A673 (cell line): ENCODE data around the gene SMURF1. TPM values are rescaled to one million over a fixed set of nuclear protein-coding genes. Genes with fewer than 3 reads are reported as not detected.

ENCODE experiments used
- BruUV-seq: library from RNA; stranded (reverse); fragments of 400-500 nt; replicated peaks from 2 replicates; lab custom pipeline; 2021; lab: Mats Ljungman, UMichigan
- CTCF ChIA-PET: fragments of 300-600 bp; sonication (Branson Sonifier 250); formaldehyde crosslinking; loops from one replicate; lab custom pipeline; 2022; ENCODE audit warnings: antibody characterized with exemption; lab: Charles Lee
- POLR2A ChIA-PET: fragments of 300-600 bp; sonication (Branson Sonifier 250); formaldehyde crosslinking; loops from one replicate; lab custom pipeline; 2022; ENCODE audit warnings: antibody characterized with exemption; ENCODE audit not compliant: low non-redundant PET; lab: Charles Lee
- DNase-seq: peaks from one replicate; pipeline ENCODE4 v3.0.0-alpha.2; 2015; ENCODE audit warnings: low spot score
- H3K27ac ChIP-seq: fragments of 200-600 bp; sonication (generic); 2 replicates; pipeline ENCODE4 v1.5.1; 2016; ENCODE audit warnings: mixed run types, low read depth, mild to moderate bottlenecking, mixed read lengths, antibody characterized with exemption, low read length; ENCODE audit not compliant: poor library complexity, severe bottlenecking
- H3K27me3 ChIP-seq: fragments of 200-600 bp; sonication (generic); replicated peaks from 2 replicates; pipeline ENCODE4 v1.6.1; 2017; ENCODE audit warnings: mixed run types, low read depth, mild to moderate bottlenecking, mixed read lengths, antibody characterized with exemption, low read length; ENCODE audit not compliant: insufficient read depth, poor library complexity
- H3K36me3 ChIP-seq: fragments of 200-600 bp; sonication (generic); 2 replicates; pipeline ENCODE4 v1.6.1; 2016; ENCODE audit warnings: mixed run types, mild to moderate bottlenecking, mixed read lengths, antibody characterized with exemption, low read length; ENCODE audit not compliant: insufficient read depth, poor library complexity, severe bottlenecking
- H3K4me1 ChIP-seq: fragments of 200-600 bp; sonication (generic); 2 replicates; pipeline ENCODE4 v1.6.1; 2017; ENCODE audit warnings: mixed run types, mild to moderate bottlenecking, mixed read lengths, antibody characterized with exemption, low read length; ENCODE audit not compliant: insufficient read depth, poor library complexity, severe bottlenecking
- H3K4me3 ChIP-seq: fragments of 200-600 bp; sonication (generic); 2 replicates; pipeline ENCODE4 v1.5.1; 2016; ENCODE audit warnings: low read depth, mixed run types, mild to moderate bottlenecking, mixed read lengths, low read length; ENCODE audit not compliant: poor library complexity, severe bottlenecking
- H3K9me3 ChIP-seq: fragments of 200-600 bp; sonication (generic); 2 replicates; pipeline ENCODE4 v1.6.1; 2016; ENCODE audit warnings: mixed run types, low read depth, mild to moderate bottlenecking, mixed read lengths, antibody characterized with exemption, low read length; ENCODE audit not compliant: poor library complexity, severe bottlenecking
- CTCF ChIP-seq: fragments of 300-800, 200-600 bp; sonication (generic); conservative IDR thresholded peaks from 2 replicates; pipeline ENCODE4 v1.5.1; 2017; ENCODE audit warnings: low read depth, mild to moderate bottlenecking, antibody characterized with exemption, low read length, moderate library complexity, mixed read lengths
- EZH2 ChIP-seq: fragments of 200-600 bp; sonication (generic); IDR thresholded peaks from 2 replicates; pipeline ENCODE4 v1.6.1; 2017; ENCODE audit warnings: borderline replicate concordance, low read depth, mild to moderate bottlenecking, mixed read lengths, antibody characterized with exemption, low read length; ENCODE audit not compliant: poor library complexity, severe bottlenecking
- intact Hi-C: fragments of 100-400 bp; cut with micrococcal nuclease; formaldehyde crosslinking; loops from one replicate; pipeline ENCODE4 v1.10.0; 2022; ENCODE audit not compliant: unreplicated experiment
- total RNA-seq: library from RNA; stranded (reverse); gene quantifications from 2 replicates; pipeline ENCODE4 v1.2.3, GENCODE V29; 2021

Gene SMURF1
- total RNA-seq, 1 experiment from 2014 or later = 16.5 TPM

DNA sequence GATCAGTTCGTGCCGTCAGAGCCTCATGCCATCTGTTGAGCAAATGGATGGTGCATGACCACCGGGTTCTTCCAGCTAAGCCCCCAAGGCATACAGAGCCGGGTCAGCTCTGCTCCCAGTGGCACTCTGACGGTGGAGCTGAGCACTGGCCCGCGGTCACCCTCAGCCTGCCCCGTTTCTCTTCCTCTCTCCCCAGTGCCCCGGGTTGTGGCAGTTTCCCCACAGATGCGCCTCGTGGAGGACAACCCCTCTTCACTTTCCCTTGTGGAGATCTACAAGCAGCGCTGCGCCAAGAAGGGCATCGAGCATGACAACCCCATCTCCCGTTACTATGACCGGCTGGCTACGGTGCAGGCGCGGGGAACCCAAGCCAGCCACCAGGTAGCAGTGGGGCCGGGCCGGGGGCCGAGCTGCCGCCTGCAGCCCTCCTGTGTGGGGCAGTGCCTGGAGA is 135.7 kb downstream of the SMURF1 start:
- Histone ChIP-seq H3K4me1 (no peaks in the 10 kb centered on the region), H3K27ac (no peak overlapping the region), H3K4me3 (no peak overlapping the region), H3K27me3 (no peaks in the 10 kb centered on the region), H3K36me3 (peaks cover 78% of the 10 kb centered on the region), H3K9me3 (no peaks in the 10 kb centered on the region)
- ChIA-PET CTCF (no interaction called here), POLR2A (no interaction called here)
- intact Hi-C loops = no loop called here
- TF ChIP-seq CTCF = no peak
- no peak for TF ChIP-seq EZH2
- BruUV-seq = no TSS peak
- no peak for DNase-seq

GRCh38 chr7:99006739-99007424 is 137.0 kb downstream of the SMURF1 start:
- ChIA-PET POLR2A (interaction anchor here (0.7 kb wide), 1 partner anchor 29 kb away, joined by 10 read pairs; no protein-coding TSS in a partner anchor), CTCF (no interaction called here)
- H3K4me1 ChIP-seq = no peaks in the 10 kb centered on the region
- H3K27me3 ChIP-seq = no peaks in the 10 kb centered on the region
- no peak overlapping the region for H3K27ac ChIP-seq
- intact Hi-C loops = no loop called here
- TF ChIP-seq EZH2 (no peak), CTCF (no peak)
- no peak overlapping the region for H3K4me3 ChIP-seq
- H3K9me3 ChIP-seq = no peaks in the 10 kb centered on the region
- BruUV-seq = no TSS peak
- no peak for DNase-seq
- peaks cover 68% of the 10 kb centered on the region for H3K36me3 ChIP-seq

DNA sequence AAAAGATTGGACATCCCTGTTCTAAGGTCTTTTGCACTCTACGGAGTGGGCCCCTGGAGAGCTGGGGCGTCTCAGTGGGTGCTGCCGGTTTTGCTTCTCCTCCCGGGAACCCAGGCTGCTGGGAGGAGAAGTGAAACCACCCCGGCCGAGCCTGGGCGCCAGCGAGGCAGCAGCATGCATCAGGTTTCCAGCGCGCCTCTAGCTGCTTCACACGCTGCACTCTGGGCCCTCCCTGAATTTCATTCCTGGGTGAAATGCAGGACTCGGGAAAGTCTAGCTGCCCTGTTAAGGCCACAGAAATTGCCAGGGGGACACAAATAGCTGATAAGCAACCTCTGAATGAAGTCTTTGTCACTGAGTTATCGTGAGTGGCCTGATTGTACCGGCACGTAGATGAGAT is 138.1 kb downstream of the SMURF1 start:
- POLR2A ChIA-PET = no interaction called here

More for the DNA sequence above, 138.1 kb downstream of the SMURF1 start:
- H3K4me1 ChIP-seq = no peaks in the 10 kb centered on the region
- BruUV-seq = no TSS peak
- peaks cover 57% of the 10 kb centered on the region for H3K36me3 ChIP-seq
- no peaks in the 10 kb centered on the region for H3K27me3 ChIP-seq
- no peak overlapping the region for H3K27ac ChIP-seq
- intact Hi-C loops = no loop called here
- CTCF ChIA-PET = no interaction called here
- H3K4me3 ChIP-seq = no peak overlapping the region
- no peak for TF ChIP-seq CTCF
- no peak for TF ChIP-seq EZH2
- no peaks in the 10 kb centered on the region for H3K9me3 ChIP-seq
- no peak for DNase-seq
